ENCODE results near the gene SPATS2L. TPM values are rescaled to one million over a fixed set of nuclear protein-coding genes. Genes with fewer than 3 reads are reported as not detected.

SPATS2L gene
- total RNA-seq, 1 donor from 2014 or later = 36.6 TPM

GRCh38 chr2:200308546-200309295 is 2.2 kb downstream of the SPATS2L start:
- Histone ChIP-seq H3K4me1 (peaks cover 0 to 12% of the 10 kb centered on the region in 2 donors), H3K27me3 (no peaks in the 10 kb centered on the region), H3K36me3 (no peaks in the 10 kb centered on the region), H3K27ac (peak overlapping the region in 1 of 2 donors; percentile 91), H3K4me3 (peak overlapping the region in 1 of 2 donors; percentile 77), H3K9me3 (no peaks in the 10 kb centered on the region)
- intact Hi-C loops (cut with DNase I) = loop anchor here (5.0 kb wide), 2 partner anchors 164 to 554 kb away; partner anchors contain the start of gene CLK1
- DNase-seq (ENCODE audit: low spot score in 2 of 2) = no peak
- no peak for TF ChIP-seq CTCF (IDR thresholded peaks at IDR 0.05)

- no peak for DNase-seq (ENCODE audit: low spot score in 2 of 2)
- TF ChIP-seq CTCF (IDR thresholded peaks at IDR 0.05) = no peak
- Histone ChIP-seq H3K27me3 (no peaks in the 10 kb centered on the region), H3K4me3 (no peak overlapping the region), H3K27ac (no peak overlapping the region), H3K9me3 (no peaks in the 10 kb centered on the region), H3K36me3 (no peaks in the 10 kb centered on the region), H3K4me1 (peaks cover 0 to 12% of the 10 kb centered on the region in 2 donors)
- intact Hi-C loops (cut with DNase I) = loop anchor here (5.0 kb wide), 2 partner anchors 163 to 553 kb away; partner anchors contain the start of gene CLK1
Measured at GRCh38 chr2:200309296-200310049, 3.0 kb downstream of the SPATS2L start.

- no peak for DNase-seq (ENCODE audit: low spot score in 2 of 2)
- no peaks in the 10 kb centered on the region for H3K27me3 ChIP-seq
- no peaks in the 10 kb centered on the region for H3K36me3 ChIP-seq
- H3K27ac ChIP-seq = no peak overlapping the region
- peaks cover 0 to 12% of the 10 kb centered on the region in 2 donors for H3K4me1 ChIP-seq
- no peak overlapping the region for H3K4me3 ChIP-seq
- no peaks in the 10 kb centered on the region for H3K9me3 ChIP-seq
- intact Hi-C loops (cut with DNase I) = no loop called here
- no peak for TF ChIP-seq CTCF (IDR thresholded peaks at IDR 0.05)
Measured at GRCh38 chr2:200310545-200310971, 4.1 kb downstream of the SPATS2L start.

- Histone ChIP-seq H3K4me3 (no peak overlapping the region), H3K4me1 (peaks cover 0 to 12% of the 10 kb centered on the region in 2 donors), H3K27me3 (no peaks in the 10 kb centered on the region), H3K9me3 (no peaks in the 10 kb centered on the region), H3K27ac (no peak overlapping the region), H3K36me3 (no peaks in the 10 kb centered on the region)
- TF ChIP-seq CTCF (IDR thresholded peaks at IDR 0.05) = no peak
- intact Hi-C loops (cut with DNase I) = no loop called here
- no peak for DNase-seq (ENCODE audit: low spot score in 2 of 2)
Measured at GRCh38 chr2:200311139-200311538, 4.6 kb downstream of the SPATS2L start.

GRCh38 chr2:200314976-200315567 is 8.6 kb downstream of the SPATS2L start:
- no peaks in the 10 kb centered on the region for H3K36me3 ChIP-seq
- H3K27me3 ChIP-seq = no peaks in the 10 kb centered on the region
- no peaks in the 10 kb centered on the region for H3K9me3 ChIP-seq
- H3K4me3 ChIP-seq = no peak overlapping the region
- H3K4me1 ChIP-seq = peaks cover 0 to 18% of the 10 kb centered on the region in 2 donors
- intact Hi-C loops (cut with DNase I) = no loop called here
- DNase-seq (ENCODE audit: low spot score in 2 of 2) = no peak
- H3K27ac ChIP-seq = no peak overlapping the region
- TF ChIP-seq CTCF (IDR thresholded peaks at IDR 0.05) = no peak
